Subcutaneous adipose tissue (tissue), 4 donors: Measurements from ENCODE around the gene TMEM273. TPM values are rescaled to one million over a fixed set of nuclear protein-coding genes. Genes with fewer than 3 reads are reported as not detected.

Experiments
- total RNA-seq, 4 donors: library from RNA; depleted of rRNA; stranded (reverse); fragments of >200 nt; gene quantifications; one replicate each; pipeline ENCODE4 v1.1.0, GENCODE V29; 2016
- TF ChIP-seq, protein P1 (sequence below): fragments of 450-650 bp; IDR thresholded peaks from one replicate; pipeline ENCODE4 v1.5.1; 2016; ENCODE audit warnings: low read depth, mild to moderate bottlenecking, control low read depth, antibody characterized with exemption, moderate library complexity

TMEM273 gene
- total RNA-seq, 4 donors from 2014 or later = 16.1 to 48.0 (median 28.3) TPM

- TF ChIP-seq, protein P1, sequence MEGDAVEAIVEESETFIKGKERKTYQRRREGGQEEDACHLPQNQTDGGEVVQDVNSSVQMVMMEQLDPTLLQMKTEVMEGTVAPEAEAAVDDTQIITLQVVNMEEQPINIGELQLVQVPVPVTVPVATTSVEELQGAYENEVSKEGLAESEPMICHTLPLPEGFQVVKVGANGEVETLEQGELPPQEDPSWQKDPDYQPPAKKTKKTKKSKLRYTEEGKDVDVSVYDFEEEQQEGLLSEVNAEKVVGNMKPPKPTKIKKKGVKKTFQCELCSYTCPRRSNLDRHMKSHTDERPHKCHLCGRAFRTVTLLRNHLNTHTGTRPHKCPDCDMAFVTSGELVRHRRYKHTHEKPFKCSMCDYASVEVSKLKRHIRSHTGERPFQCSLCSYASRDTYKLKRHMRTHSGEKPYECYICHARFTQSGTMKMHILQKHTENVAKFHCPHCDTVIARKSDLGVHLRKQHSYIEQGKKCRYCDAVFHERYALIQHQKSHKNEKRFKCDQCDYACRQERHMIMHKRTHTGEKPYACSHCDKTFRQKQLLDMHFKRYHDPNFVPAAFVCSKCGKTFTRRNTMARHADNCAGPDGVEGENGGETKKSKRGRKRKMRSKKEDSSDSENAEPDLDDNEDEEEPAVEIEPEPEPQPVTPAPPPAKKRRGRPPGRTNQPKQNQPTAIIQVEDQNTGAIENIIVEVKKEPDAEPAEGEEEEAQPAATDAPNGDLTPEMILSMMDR = no peak
Measured at GRCh38 chr10:49151025-49151445, 37.2 kb downstream of the TMEM273 start.

GRCh38 chr10:49150426-49150825 lies 37.8 kb downstream of the TMEM273 start:
- TF ChIP-seq, protein P1 = no peak

DNA sequence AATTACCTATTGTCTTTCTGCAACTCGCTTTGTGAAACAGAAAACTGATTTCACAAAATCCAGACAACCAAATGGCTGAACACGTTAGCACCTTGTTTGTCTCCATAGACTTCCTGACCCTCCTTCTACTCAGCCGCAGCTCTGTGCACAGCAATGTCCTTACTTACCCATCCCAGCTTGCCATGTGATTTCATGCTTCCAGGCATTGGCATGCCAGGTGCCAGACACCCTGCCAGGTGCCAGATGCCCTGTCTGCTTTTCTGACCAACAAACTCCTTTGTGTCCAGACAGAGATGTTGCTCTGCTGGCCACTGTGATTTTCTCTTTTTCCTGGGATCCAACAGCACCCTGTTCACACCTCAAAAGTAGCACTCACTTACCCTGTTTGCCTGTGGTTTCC lies 38.3 kb downstream of the TMEM273 start:
- TF ChIP-seq, protein P1 = no peak

DNA sequence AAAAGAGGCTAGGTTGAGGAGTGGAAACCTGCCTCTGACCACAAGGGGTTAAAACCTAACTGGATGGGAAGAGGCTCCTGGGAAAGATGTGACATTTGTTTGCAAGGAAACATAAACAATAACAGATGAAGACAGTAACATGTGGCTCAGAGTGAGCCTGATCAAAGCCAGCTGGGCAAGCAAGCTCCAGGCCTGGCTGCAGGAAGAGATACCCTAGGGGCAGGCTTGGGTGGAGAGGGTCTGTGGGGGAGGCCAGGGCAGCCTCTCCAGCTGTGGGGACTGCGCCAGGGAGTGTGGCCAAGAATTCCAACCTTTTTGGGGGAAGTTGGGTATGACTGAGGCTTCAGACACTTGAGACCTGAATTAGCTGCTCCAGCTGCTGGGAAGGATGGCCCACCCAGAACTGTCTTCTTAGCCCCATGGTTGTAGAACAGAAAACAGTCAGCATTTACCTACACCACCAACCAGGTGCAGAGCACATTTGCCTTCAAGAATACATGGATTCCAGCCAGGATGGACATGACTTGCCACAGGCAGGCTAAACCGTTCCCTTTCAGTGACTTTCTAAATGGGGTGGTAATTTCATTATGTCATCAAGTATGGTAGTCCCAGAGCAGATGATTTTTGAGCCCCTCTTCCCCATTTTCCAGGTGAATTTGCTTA lies 44.0 kb downstream of the TMEM273 start:
- TF ChIP-seq, protein P1 = no peak

- TF ChIP-seq, protein P1 = no peak
Measured at GRCh38 chr10:49143249-49143648, 44.9 kb downstream of the TMEM273 start.

- TF ChIP-seq, protein P1 = no peak
Measured at GRCh38 chr10:49141541-49142332, 46.5 kb downstream of the TMEM273 start.
